H9 (cell line): ENCODE results near the gene YWHAH. TPM values are rescaled to one million over a fixed set of nuclear protein-coding genes. Genes with fewer than 3 reads are reported as not detected.

Experiments used
- DNase-seq: peaks from one replicate; pipeline ENCODE4 v3.0.0-alpha.2; 2017
- H2AFZ ChIP-seq: one replicate; pipeline ENCODE4 v1.6.1; 2013; ENCODE audit warnings: mild to moderate bottlenecking, low read length, control low read depth, moderate library complexity
- H2AK5ac ChIP-seq: 2 replicates; pipeline ENCODE4 v1.6.1; 2013; ENCODE audit warnings: low read length, control low read depth, mixed read lengths; ENCODE audit not compliant: insufficient read length
- H2BK120ac ChIP-seq: one replicate; pipeline ENCODE4 v1.6.1; 2013; ENCODE audit warnings: low read depth, mild to moderate bottlenecking, low read length, control low read depth, inconsistent platforms; ENCODE audit not compliant: poor library complexity, severe bottlenecking
- H2BK12ac ChIP-seq: 2 replicates; pipeline ENCODE4 v1.6.1; 2013; ENCODE audit warnings: low read length, control low read depth, mixed read lengths, low read depth; ENCODE audit not compliant: insufficient read length
- H2BK15ac ChIP-seq: 2 replicates; pipeline ENCODE4 v1.6.1; 2013; ENCODE audit warnings: low read depth, low read length, control low read depth
- H2BK20ac ChIP-seq: one replicate; pipeline ENCODE4 v1.6.1; 2013; ENCODE audit warnings: low read depth, mild to moderate bottlenecking, low read length, control low read depth, inconsistent platforms; ENCODE audit not compliant: poor library complexity, severe bottlenecking
- H2BK5ac ChIP-seq: 2 replicates; pipeline ENCODE4 v1.6.1; 2013; ENCODE audit warnings: low read length, control low read depth, mixed read lengths; ENCODE audit not compliant: insufficient read length
- H3K14ac ChIP-seq: 2 replicates; pipeline ENCODE4 v1.6.1; 2013; ENCODE audit warnings: low read length, control low read depth; ENCODE audit not compliant: insufficient read depth
- H3K18ac ChIP-seq: 2 replicates; pipeline ENCODE4 v1.6.1; 2013; ENCODE audit warnings: low read depth, mild to moderate bottlenecking, mixed read lengths, low read length, control low read depth; ENCODE audit not compliant: insufficient read length
- H3K23ac ChIP-seq: 2 replicates; pipeline ENCODE4 v1.6.1; 2013; ENCODE audit warnings: low read length, control low read depth, mixed read lengths, low read depth; ENCODE audit not compliant: insufficient read length
- H3K23me2 ChIP-seq: 2 replicates; pipeline ENCODE4 v1.6.1; 2013; ENCODE audit warnings: low read depth, mild to moderate bottlenecking, mixed read lengths, low read length, control low read depth; ENCODE audit not compliant: insufficient read length, poor library complexity, severe bottlenecking
- H3K27ac ChIP-seq: 2 replicates; pipeline ENCODE4 v1.5.1; 2013; ENCODE audit warnings: low read length, control low read depth, mixed read lengths, low read depth; ENCODE audit not compliant: insufficient read length
- H3K27me3 ChIP-seq: 2 replicates; pipeline ENCODE4 v1.6.1; 2013; ENCODE audit warnings: low read length, control low read depth, inconsistent platforms; ENCODE audit not compliant: insufficient read depth
- H3K4ac ChIP-seq: 2 replicates; pipeline ENCODE4 v1.6.1; 2013; ENCODE audit warnings: low read depth, mild to moderate bottlenecking, control low read depth, inconsistent platforms, low read length, moderate library complexity
- H3K4me1 ChIP-seq: 2 replicates; pipeline ENCODE4 v1.6.1; 2013; ENCODE audit warnings: low read length, control low read depth, inconsistent platforms; ENCODE audit not compliant: insufficient read depth
- H3K4me2 ChIP-seq: 2 replicates; pipeline ENCODE4 v1.6.1; 2013; ENCODE audit warnings: low read length, control low read depth, mixed read lengths; ENCODE audit not compliant: insufficient read length, insufficient read depth
- H3K56ac ChIP-seq: 2 replicates; pipeline ENCODE4 v1.6.1; 2013; ENCODE audit warnings: low read depth, mild to moderate bottlenecking, mixed read lengths, low read length, control low read depth; ENCODE audit not compliant: insufficient read length
- H3K79me1 ChIP-seq: 2 replicates; pipeline ENCODE4 v1.6.1; 2013; ENCODE audit warnings: low read depth, mild to moderate bottlenecking, moderate library complexity, low read length, control low read depth, inconsistent platforms; ENCODE audit not compliant: insufficient read depth, poor library complexity, severe bottlenecking
- H3K79me2 ChIP-seq: 2 replicates; pipeline ENCODE4 v1.6.1; 2013; ENCODE audit warnings: low read length, control low read depth, inconsistent platforms; ENCODE audit not compliant: insufficient read depth
- H3K9ac ChIP-seq: 2 replicates; pipeline ENCODE4 v1.6.1; 2013; ENCODE audit warnings: low read length, control low read depth, mixed read lengths; ENCODE audit not compliant: insufficient read length; ENCODE audit errors: extremely low read depth
- H3K9me3 ChIP-seq: one replicate; pipeline ENCODE4 v1.6.1; 2013; ENCODE audit warnings: low read depth, low read length, inconsistent platforms; ENCODE audit not compliant: control insufficient read depth
- H3T11ph ChIP-seq: one replicate; pipeline ENCODE4 v1.6.1; 2013; ENCODE audit warnings: mild to moderate bottlenecking, low read length, control low read depth, inconsistent platforms
- H4K20me1 ChIP-seq: one replicate; pipeline ENCODE4 v1.6.1; 2013; ENCODE audit not compliant: control insufficient read depth, insufficient read length, insufficient read depth
- H4K5ac ChIP-seq: 2 replicates; pipeline ENCODE4 v1.6.1; 2013; ENCODE audit warnings: low read depth, mild to moderate bottlenecking, mixed read lengths, low read length, control low read depth; ENCODE audit not compliant: insufficient read length
- H4K8ac ChIP-seq: replicated peaks from 2 replicates; pipeline ENCODE4 v1.6.1; 2013; ENCODE audit warnings: low read length, control low read depth, mixed read lengths, low read depth; ENCODE audit not compliant: insufficient read length
- H4K91ac ChIP-seq: 2 replicates; pipeline ENCODE4 v1.6.1; 2013; ENCODE audit warnings: low read depth, mild to moderate bottlenecking, moderate library complexity, mixed read lengths, low read length, control low read depth; ENCODE audit not compliant: insufficient read length
- H3K27ac Mint-ChIP-seq, 3 experiments: 2 replicates in 2 of 3; 3 replicates in 1 of 3; pipeline ENCODE4 v1.8.0; 2020 to 2021; ENCODE audit warnings: mixed read lengths in 3 of 3, mild to moderate bottlenecking in 1 of 3, moderate library complexity in 1 of 3
- H3K27me3 Mint-ChIP-seq: 2 replicates; pipeline ENCODE4 v1.8.0; 2021; ENCODE audit warnings: low read depth, mild to moderate bottlenecking, moderate library complexity, mixed read lengths
- H3K36me3 Mint-ChIP-seq, 3 experiments: 2 replicates in 2 of 3; 3 replicates in 1 of 3; pipeline ENCODE4 v1.8.0; 2020 to 2021; ENCODE audit warnings: low read depth in 3 of 3, mixed read lengths in 3 of 3; ENCODE audit not compliant: insufficient read depth in 1 of 3
- H3K4me1 Mint-ChIP-seq, 2 experiments: 2 replicates each; pipeline ENCODE4 v1.8.0; 2020; ENCODE audit warnings: mixed read lengths in 2 of 2
- H3K4me3 Mint-ChIP-seq, 2 experiments: 2 replicates in 1 of 2; 3 replicates in 1 of 2; pipeline ENCODE4 v1.8.0; 2020 to 2021; ENCODE audit warnings: mild to moderate bottlenecking in 2 of 2, mixed read lengths in 2 of 2, moderate library complexity in 1 of 2
- H3K9me3 Mint-ChIP-seq, 2 experiments: 2 replicates in 1 of 2; 3 replicates in 1 of 2; pipeline ENCODE4 v1.8.0; 2020; ENCODE audit warnings: mild to moderate bottlenecking in 2 of 2, mixed read lengths in 2 of 2, moderate library complexity in 1 of 2
- CTCF ChIP-seq: fragments of 200-600 bp; sonication (generic); conservative IDR thresholded peaks from 3 replicates; pipeline ENCODE4 v1.8.0; 2021; ENCODE audit warnings: antibody characterized with exemption, mild to moderate bottlenecking
- WGBS: extraction: QIAGEN DNeasy Blood & Tissue Kit; methylation state at CpG from one replicate; pipeline ENCODE4 v1.1.7; 2013; ENCODE audit warnings: missing lambda C conversion rate, low lambda C conversion rate, mixed read lengths; ENCODE audit not compliant: insufficient read length; ENCODE audit errors: extremely low coverage; 5-methylcytosine and 5-hydroxymethylcytosine counted together
- total RNA-seq: library from RNA; stranded (reverse); gene quantifications from 2 replicates; pipeline ENCODE4 v1.2.1, GENCODE V29; 2021

Gene YWHAH
- total RNA-seq, 1 experiment from 2014 or later: 250 TPM

DNA sequence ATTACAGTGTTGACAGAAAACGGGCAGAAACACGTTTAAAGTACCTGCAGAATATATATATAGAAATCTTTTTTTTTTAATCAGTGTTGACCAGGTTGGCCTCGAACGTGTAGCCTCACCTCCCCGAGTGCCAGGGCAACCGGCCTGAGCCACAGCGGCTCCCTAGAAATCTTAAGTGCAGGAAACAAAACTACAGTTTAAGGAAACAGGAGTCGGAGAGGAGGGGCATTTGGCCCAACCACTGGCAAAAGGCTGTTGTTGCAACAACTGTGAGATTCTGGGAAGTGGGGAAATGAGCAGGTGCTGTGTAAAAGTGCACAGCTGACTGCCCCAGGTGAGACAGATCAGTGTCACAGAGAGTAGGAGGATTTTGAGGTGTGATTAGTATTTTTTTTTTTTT lies 3.7 kb downstream of the YWHAH start:
- Mint-ChIP-seq H3K36me3 (peaks cover 20 to 39% (median 34%) of the 10 kb centered on the region in 3 experiments; a peak in 6 of 7 replicates), H3K4me3 (no peak overlapping the region), H3K27ac (peak overlapping the region in 2 of 3 experiments; percentile 76 to 82; a peak in 2 of 7 replicates), H3K27me3 (peaks cover 2% of the 10 kb centered on the region), H3K9me3 (no peaks in the 10 kb centered on the region), H3K4me1 (peaks cover 36% of the 10 kb centered on the region in 2 experiments)
- no peak overlapping the region for H2AK5ac ChIP-seq
- no peaks in the 10 kb centered on the region for H4K20me1 ChIP-seq
- no peak for TF ChIP-seq CTCF
- no peak overlapping the region for H3K4ac ChIP-seq
- H4K8ac ChIP-seq: no peak overlapping the region
- peaks cover 9% of the 10 kb centered on the region for H3K79me1 ChIP-seq
- no peak overlapping the region for H3K14ac ChIP-seq
- H3K18ac ChIP-seq: no peak overlapping the region
- no CpG with 5 or more reads among the region's 8 CpGs for WGBS
- no peaks in the 10 kb centered on the region for H3K9me3 ChIP-seq
- H3K23me2 ChIP-seq: peaks cover 14% of the 10 kb centered on the region
- no peak overlapping the region for H2BK20ac ChIP-seq
- no peak overlapping the region for H3K23ac ChIP-seq
- H3K56ac ChIP-seq: no peak overlapping the region
- H3K4me1 ChIP-seq: no peaks in the 10 kb centered on the region; the same call in none of the 2 replicates
- H3K4me2 ChIP-seq: no peak overlapping the region
- no peak overlapping the region for H2BK5ac ChIP-seq
- H2BK15ac ChIP-seq: no peak overlapping the region
- H3K27me3 ChIP-seq: no peaks in the 10 kb centered on the region
- no peak overlapping the region for H2BK120ac ChIP-seq
- H3K79me2 ChIP-seq: peaks cover 58% of the 10 kb centered on the region; the same call in 1 of the 2 replicates
- no peak overlapping the region for H4K91ac ChIP-seq
- no peak overlapping the region for H2BK12ac ChIP-seq
- H4K5ac ChIP-seq: no peak overlapping the region
- no peak for DNase-seq
- H3K27ac ChIP-seq: no peak overlapping the region
- H2AFZ ChIP-seq: no peak overlapping the region
- no peak overlapping the region for H3T11ph ChIP-seq
- H3K9ac ChIP-seq: no peak overlapping the region
